GM21529 (cell line): Measurements from ENCODE around the gene PIGZ.

Experiments
- ATAC-seq: cut with Tn5 transposase; IDR thresholded peaks from one replicate; pipeline ENCODE4 v1.9.1; 2021; ENCODE audit not compliant: unreplicated experiment

PIGZ gene

GRCh38 chr3:196968233-196969133 lies at the start of gene PIGZ:
Gene PIGZ (minus strand): TSS chr3:196968833. CDS start chr3:196952031, 16,802 bp downstream.
- ATAC-seq = peak; percentile 63

GRCh38 chr3:197017003-197017402 lies 48.4 kb upstream of the PIGZ start:
- ATAC-seq = no peak

- no peak for ATAC-seq
Measured at GRCh38 chr3:197015790-197016736, 47.4 kb upstream of the PIGZ start.

GRCh38 chr3:197014942-197015575 lies 46.4 kb upstream of the PIGZ start:
- no peak for ATAC-seq

- no peak for ATAC-seq
Measured at GRCh38 chr3:197014024-197014423, 45.4 kb upstream of the PIGZ start.

- ATAC-seq = no peak
Measured at GRCh38 chr3:197012540-197012883, 43.9 kb upstream of the PIGZ start.

- no peak for ATAC-seq
Measured at GRCh38 chr3:197011780-197012539, 43.3 kb upstream of the PIGZ start.

GRCh38 chr3:197010556-197011351 lies 42.1 kb upstream of the PIGZ start:
- ATAC-seq = no peak

- ATAC-seq = no peak
Measured at GRCh38 chr3:197009532-197010019, 40.9 kb upstream of the PIGZ start.

GRCh38 chr3:197008436-197009209 lies 40.0 kb upstream of the PIGZ start:
- no peak for ATAC-seq

GRCh38 chr3:197007953-197008352 lies 39.3 kb upstream of the PIGZ start:
- ATAC-seq = no peak

GRCh38 chr3:197007296-197007940 lies 38.8 kb upstream of the PIGZ start:
- no peak for ATAC-seq

- ATAC-seq = no peak
Measured at GRCh38 chr3:197006860-197007259, 38.2 kb upstream of the PIGZ start.

- ATAC-seq = no peak
Measured at GRCh38 chr3:197006446-197006845, 37.8 kb upstream of the PIGZ start.

- peak; percentile 17 for ATAC-seq
Measured at GRCh38 chr3:197003461-197004385, 35.1 kb upstream of the PIGZ start.

GRCh38 chr3:197002701-197003454 lies 34.2 kb upstream of the PIGZ start:
- peak; percentile 72 for ATAC-seq
